GM23248 (cell line): ENCODE results near the gene NELFB. TPM values are rescaled to one million over a fixed set of nuclear protein-coding genes. Genes with fewer than 3 reads are reported as not detected.

Source experiments
- DNase-seq: peaks from one replicate; pipeline ENCODE4 v3.0.0-alpha.2; 2015
- H2AFZ ChIP-seq: fragments of 200-600 bp; sonication (generic); 2 replicates; pipeline ENCODE4 v1.6.1; 2016; ENCODE audit warnings: antibody characterized with exemption
- H3F3A ChIP-seq: fragments of 200-600 bp; sonication (generic); 2 replicates; pipeline ENCODE4 v1.6.1; 2016; ENCODE audit warnings: mild to moderate bottlenecking, antibody characterized with exemption, mixed run types; ENCODE audit not compliant: insufficient read depth
- H3K27ac ChIP-seq: fragments of 200-600 bp; sonication (generic); 2 replicates; pipeline ENCODE4 v1.5.1; 2016; ENCODE audit warnings: mild to moderate bottlenecking
- H3K27me3 ChIP-seq: fragments of 200-600 bp; sonication (generic); replicated peaks from 2 replicates; pipeline ENCODE4 v1.6.1; 2016; ENCODE audit warnings: mild to moderate bottlenecking; ENCODE audit not compliant: insufficient read depth
- H3K36me3 ChIP-seq: fragments of 200-600 bp; sonication (generic); 2 replicates; pipeline ENCODE4 v1.6.1; 2016; ENCODE audit warnings: low read depth, mild to moderate bottlenecking
- H3K4me1 ChIP-seq: fragments of 200-600 bp; sonication (generic); 2 replicates; pipeline ENCODE4 v1.6.1; 2016; ENCODE audit warnings: mild to moderate bottlenecking; ENCODE audit not compliant: insufficient read depth
- H3K4me2 ChIP-seq: fragments of 200-600 bp; sonication (generic); one replicate; pipeline ENCODE4 v1.6.1; 2016; ENCODE audit warnings: mild to moderate bottlenecking; ENCODE audit not compliant: unreplicated experiment
- H3K4me3 ChIP-seq: fragments of 200-600 bp; sonication (generic); 2 replicates; pipeline ENCODE4 v1.5.1; 2016; ENCODE audit warnings: mild to moderate bottlenecking
- H3K79me2 ChIP-seq: fragments of 200-600 bp; sonication (generic); 2 replicates; pipeline ENCODE4 v1.6.1; 2016; ENCODE audit warnings: mild to moderate bottlenecking; ENCODE audit not compliant: insufficient read depth
- H3K9ac ChIP-seq: fragments of 200-600 bp; sonication (generic); 2 replicates; pipeline ENCODE4 v1.6.1; 2016; ENCODE audit warnings: mild to moderate bottlenecking
- H3K9me2 ChIP-seq: fragments of 200-600 bp; sonication (generic); 2 replicates; pipeline ENCODE4 v1.6.1; 2016; ENCODE audit warnings: mixed run types, mild to moderate bottlenecking, moderate library complexity; ENCODE audit not compliant: insufficient read depth
- H3K9me3 ChIP-seq: fragments of 200-600 bp; sonication (generic); one replicate; pipeline ENCODE4 v1.6.1; 2017; ENCODE audit warnings: low read depth
- H4K20me1 ChIP-seq: fragments of 200-600 bp; sonication (generic); 2 replicates; pipeline ENCODE4 v1.6.0; 2016; ENCODE audit not compliant: insufficient read depth
- EZH2 ChIP-seq: fragments of 200-600 bp; sonication (generic); IDR thresholded peaks from 2 replicates; pipeline ENCODE4 v1.6.1; 2018; ENCODE audit warnings: antibody characterized with exemption, mild to moderate bottlenecking; ENCODE audit not compliant: insufficient read depth, poor library complexity, severe bottlenecking
- EZH2phosphoT487 ChIP-seq: fragments of 200-600 bp; sonication (generic); IDR thresholded peaks from 2 replicates; pipeline ENCODE4 v1.6.1; 2018; ENCODE audit warnings: antibody characterized with exemption, moderate library complexity, mild to moderate bottlenecking, low read depth; ENCODE audit not compliant: insufficient read depth
- WGBS, 2 experiments: methylation state at CpG; one replicate each; pipeline ENCODE4 v1.1.6; 2015 to 2017; ENCODE audit warnings: low lambda C conversion rate in 2 of 2, low coverage in 1 of 2; ENCODE audit errors: missing lambda C conversion rate in 2 of 2; 5-methylcytosine and 5-hydroxymethylcytosine counted together
- in situ Hi-C: fragments of 300-500 bp; cut with MboI; formaldehyde crosslinking; loops from 2 replicates; pipeline ENCODE4 v1.15.0; 2020
- polyA plus RNA-seq: library from polyadenylated mRNA; unstranded; fragments of >200 nt; fragmentation: Nextera tagmentation; extraction: Ambion mirVana; gene quantifications from 2 replicates; pipeline ENCODE4 v1.2.1, GENCODE V29; 2016
- total RNA-seq: library from RNA; depleted of rRNA; stranded (reverse); fragments of >200 nt; shearing (Covaris generic); gene quantifications from 2 replicates; pipeline ENCODE4 v1.2.3, GENCODE V29; 2014

Gene NELFB
- total and polyA plus RNA-seq, 2 experiments from 2014 or later = 34.4 to 65.0 TPM

DNA sequence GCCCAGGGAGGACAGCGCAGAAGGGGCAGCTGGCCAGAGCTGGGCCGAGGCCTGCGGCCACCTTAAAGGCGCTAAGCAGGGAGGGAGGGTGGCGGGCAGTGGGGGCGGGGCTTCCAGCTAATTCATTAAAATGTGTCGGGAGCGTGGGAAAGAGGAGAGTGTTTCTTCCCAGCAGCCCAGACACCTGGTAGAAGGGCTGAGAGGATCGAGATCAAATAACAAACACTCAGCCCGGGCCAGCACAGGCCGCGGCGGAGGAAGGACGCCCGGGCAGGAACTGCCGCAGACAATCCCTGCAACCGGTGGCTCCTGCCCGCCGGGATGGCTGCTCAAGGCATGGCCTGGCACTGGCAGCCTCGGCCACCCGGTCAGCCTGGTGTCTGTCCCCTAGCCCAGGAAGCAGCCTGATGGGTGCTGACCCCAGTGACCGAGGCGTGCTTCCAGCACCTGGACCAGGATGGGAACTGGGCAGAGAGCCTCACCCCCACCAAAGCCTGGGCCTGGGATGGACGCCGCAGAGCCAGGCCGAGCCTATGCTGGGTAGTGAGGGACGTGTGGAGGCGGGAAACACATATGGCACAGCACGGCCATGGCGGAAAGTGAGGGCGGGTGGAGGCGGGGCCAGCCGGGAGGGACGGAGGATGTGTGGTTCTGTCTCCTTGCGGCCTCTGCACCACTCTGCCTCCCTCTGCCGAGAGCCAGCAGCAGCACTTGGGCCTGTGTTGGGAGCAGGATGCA lies 50.1 kb downstream of the NELFB start:
- no peaks in the 10 kb centered on the region for H3K9me2 ChIP-seq
- peaks cover 8% of the 10 kb centered on the region; the same call in 1 of the 2 replicates for H3K27me3 ChIP-seq
- 23 to 24% methylated on average over 25 to 36 of the region's 36 CpGs for WGBS, 2 experiments
- H3K36me3 ChIP-seq = no peaks in the 10 kb centered on the region
- H3F3A ChIP-seq = no peaks in the 10 kb centered on the region
- TF ChIP-seq EZH2phosphoT487 = no peak
- TF ChIP-seq EZH2 = no peak
- in situ Hi-C loops = no loop called here
- H3K4me3 ChIP-seq = no peak overlapping the region
- H3K27ac ChIP-seq = no peak overlapping the region
- DNase-seq = peak; percentile 68
- no peaks in the 10 kb centered on the region for H3K79me2 ChIP-seq
- H3K9me3 ChIP-seq = no peaks in the 10 kb centered on the region
- peak overlapping the region; percentile 35 for H3K4me2 ChIP-seq
- peak overlapping the region; percentile 63; the same call in 1 of the 2 replicates for H2AFZ ChIP-seq
- H4K20me1 ChIP-seq = no peaks in the 10 kb centered on the region
- H3K4me1 ChIP-seq = no peaks in the 10 kb centered on the region
- H3K9ac ChIP-seq = no peak overlapping the region

DNA sequence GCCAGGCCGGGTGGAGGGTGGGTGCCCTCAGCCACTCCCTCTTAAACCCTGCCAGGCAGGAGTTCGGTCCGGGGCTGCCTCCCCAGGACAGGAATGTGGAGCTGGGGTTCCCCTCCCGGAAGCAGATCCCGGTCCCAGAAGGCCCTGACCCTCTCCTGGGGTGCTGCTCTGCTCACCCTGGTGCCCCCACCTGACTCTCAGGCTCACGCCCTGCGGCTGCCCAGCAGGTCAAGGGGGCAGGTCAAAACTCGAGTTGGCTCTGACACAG lies 50.6 kb downstream of the NELFB start:
- H2AFZ ChIP-seq = 0 out of 2 replicates have a peak overlapping the region, but pooled peaks have one; percentile 63
- no peaks in the 10 kb centered on the region for H3K36me3 ChIP-seq
- H3F3A ChIP-seq = no peaks in the 10 kb centered on the region
- TF ChIP-seq EZH2 = no peak
- no peak for TF ChIP-seq EZH2phosphoT487
- no peaks in the 10 kb centered on the region for H3K79me2 ChIP-seq
- peaks cover 3% of the 10 kb centered on the region; the same call in 1 of the 2 replicates for H3K27me3 ChIP-seq
- no peak overlapping the region for H3K9ac ChIP-seq
- no peaks in the 10 kb centered on the region for H4K20me1 ChIP-seq
- no peaks in the 10 kb centered on the region for H3K4me1 ChIP-seq
- WGBS, 2 experiments = 37 to 40% methylated on average over 5 to 8 of the region's 8 CpGs
- no peaks in the 10 kb centered on the region for H3K9me2 ChIP-seq
- in situ Hi-C loops = no loop called here
- no peak overlapping the region for H3K4me2 ChIP-seq
- no peak for DNase-seq
- H3K9me3 ChIP-seq = no peaks in the 10 kb centered on the region
- H3K27ac ChIP-seq = no peak overlapping the region
- H3K4me3 ChIP-seq = no peak overlapping the region

DNA sequence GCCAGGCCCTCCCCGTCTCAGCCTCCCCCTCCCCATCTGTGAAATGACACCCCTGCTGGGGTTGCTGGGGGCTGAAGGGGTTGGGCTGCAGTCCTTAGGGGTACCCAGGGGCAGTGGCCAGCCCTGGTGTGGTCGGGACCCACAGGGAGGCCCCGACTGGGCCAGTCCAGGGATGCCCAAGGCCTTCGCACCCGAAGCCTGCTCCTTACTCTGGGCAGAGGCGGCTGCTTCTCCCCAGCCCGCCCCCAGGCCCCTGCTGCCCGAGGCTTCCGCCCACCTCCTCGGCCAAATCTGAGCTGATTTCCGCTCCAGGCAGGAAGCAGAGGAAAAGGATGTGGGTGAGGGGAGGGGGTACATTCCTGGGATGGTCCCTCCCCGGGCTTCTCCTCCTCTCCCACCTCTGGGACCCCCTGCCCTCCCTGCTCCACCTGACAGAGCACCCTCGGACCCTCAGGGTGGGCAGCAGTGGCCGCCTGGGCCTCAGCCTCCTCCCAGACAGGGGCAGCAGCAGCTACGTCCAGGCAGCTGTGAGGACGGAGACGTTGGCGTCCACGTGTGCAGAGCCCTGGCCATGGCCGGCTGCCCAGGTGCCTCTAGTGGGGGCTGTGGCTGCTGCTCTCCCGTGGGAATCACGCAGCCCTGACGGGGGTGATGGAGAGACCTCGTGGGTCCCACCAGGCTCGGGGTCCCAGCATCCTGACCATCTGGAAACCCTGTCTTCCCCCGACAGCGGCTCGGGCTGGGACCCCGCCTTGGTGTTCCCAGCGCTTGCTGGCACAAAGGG lies 51.1 kb downstream of the NELFB start:
- Histone ChIP-seq H2AFZ (no peak overlapping the region), H3K4me2 (no peak overlapping the region), H3K9me2 (no peaks in the 10 kb centered on the region), H3K27me3 (no peaks in the 10 kb centered on the region; the same call in 1 of the 2 replicates), H3K9me3 (no peaks in the 10 kb centered on the region), H4K20me1 (no peaks in the 10 kb centered on the region), H3K4me1 (no peaks in the 10 kb centered on the region), H3F3A (no peaks in the 10 kb centered on the region), H3K36me3 (no peaks in the 10 kb centered on the region), H3K9ac (no peak overlapping the region), H3K27ac (no peak overlapping the region), H3K79me2 (no peaks in the 10 kb centered on the region), H3K4me3 (no peak overlapping the region)
- no peak for TF ChIP-seq EZH2phosphoT487
- no peak for TF ChIP-seq EZH2
- 34 to 47% methylated on average over 19 to 28 of the region's 30 CpGs for whole genome bisulfite sequencing, 2 experiments
- in situ Hi-C loops = no loop called here
- no peak for DNase-seq

DNA sequence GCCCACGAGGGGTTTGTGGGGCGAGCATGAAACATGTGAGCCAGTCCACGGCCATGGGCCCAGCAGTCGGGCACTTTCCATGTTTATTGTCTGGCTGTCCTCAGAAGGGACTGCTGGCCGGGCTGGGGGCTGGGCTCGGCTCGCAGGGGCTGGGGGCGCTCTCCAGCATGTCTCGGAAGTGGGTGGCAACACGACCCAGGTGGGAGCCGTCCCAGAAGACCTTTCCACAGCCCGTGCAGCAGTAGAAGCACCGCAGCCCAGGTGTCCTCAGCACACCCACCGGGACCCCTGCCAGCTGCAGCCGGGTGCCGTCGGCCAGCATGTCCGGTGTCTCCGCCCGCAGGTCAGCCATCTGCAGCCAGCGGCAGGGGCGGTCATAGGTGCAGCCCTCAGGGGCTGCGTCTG lies 51.7 kb downstream of the NELFB start:
- WGBS, 2 experiments = 53 to 55% methylated on average over 16 to 21 of the region's 23 CpGs
- DNase-seq = no peak
- no peak overlapping the region for H3K27ac ChIP-seq
- H3K9me3 ChIP-seq = no peaks in the 10 kb centered on the region
- TF ChIP-seq EZH2phosphoT487 (no peak), EZH2 (no peak)
- no peak overlapping the region for H3K4me2 ChIP-seq
- H3K27me3 ChIP-seq = no peaks in the 10 kb centered on the region; the same call in 1 of the 2 replicates
- H3K9ac ChIP-seq = no peak overlapping the region
- H3K79me2 ChIP-seq = no peaks in the 10 kb centered on the region
- H3K9me2 ChIP-seq = no peaks in the 10 kb centered on the region
- H3F3A ChIP-seq = no peaks in the 10 kb centered on the region
- no peaks in the 10 kb centered on the region for H4K20me1 ChIP-seq
- H3K4me3 ChIP-seq = no peak overlapping the region
- no peaks in the 10 kb centered on the region for H3K4me1 ChIP-seq
- H3K36me3 ChIP-seq = no peaks in the 10 kb centered on the region
- in situ Hi-C loops = no loop called here
- H2AFZ ChIP-seq = no peak overlapping the region
